HepG2 (cell line): ENCODE measurements around the gene TMEM121. TPM values are rescaled to one million over a fixed set of nuclear protein-coding genes. Genes with fewer than 3 reads are reported as not detected.

Experiments
- ATAC-seq: fragments of 200-7000 bp; cut with Tn5 transposase; 3 replicates; pipeline ENCODE4 v1.9.1; 2020; ENCODE audit warnings: mild to moderate bottlenecking, moderate library complexity
- BruUV-seq: library from RNA; stranded (reverse); fragments of 400-500 nt; replicated peaks from 2 replicates; lab custom pipeline; 2021; lab: Mats Ljungman, UMichigan
- CTCF ChIA-PET: fragments of 300-600 bp; formaldehyde crosslinking; extraction: SDS; loops from one replicate; lab custom pipeline; 2021; ENCODE audit warnings: low total read pairs, inconsistent platforms, low intra/inter-chr PET ratio; lab: Yijun Ruan, JAX
- POLR2A ChIA-PET: fragments of 350-600 bp; sonication (Branson Sonifier 250); formaldehyde crosslinking; loops from one replicate; lab custom pipeline; 2020; ENCODE audit warnings: antibody characterized with exemption, inconsistent platforms; lab: Yijun Ruan, JAX
- DNase-seq: peaks from one replicate; pipeline ENCODE4 v3.0.0-alpha.2; 2015; ENCODE audit warnings: low spot score
- FAIRE-seq: peaks from 3 replicates; lab custom pipeline; 2011; peaks lifted over from hg19 to GRCh38; lab: Jason Lieb, UNC
- H2AFZ ChIP-seq: one replicate; pipeline ENCODE4 v1.6.1; 2011; ENCODE audit warnings: low read length, inconsistent platforms
- H3K27ac ChIP-seq: fragments of 300-600 bp; 3 replicates; pipeline ENCODE4 v1.8.0; 2011; ENCODE audit warnings: mixed run types, mild to moderate bottlenecking, mixed read lengths, low read length, inconsistent platforms; ENCODE audit not compliant: insufficient read depth; ENCODE audit errors: extremely low read length
- H3K27me3 ChIP-seq, 2 experiments: fragments of 200-600 bp in 1 of 2; 2 replicates in 1 of 2; 3 replicates in 1 of 2; pipeline versions ENCODE4 v1.6.0 to v1.8.0; 2011; ENCODE audit warnings: low read length in 2 of 2, mild to moderate bottlenecking in 2 of 2, moderate library complexity in 2 of 2, inconsistent platforms in 1 of 2; ENCODE audit not compliant: insufficient read depth in 2 of 2, control insufficient read depth in 1 of 2
- H3K36me3 ChIP-seq, 2 experiments: fragments of 200-600 bp in 1 of 2; replicated peaks in 1 of 2; 2 replicates in 1 of 2; 3 replicates in 1 of 2; pipeline versions ENCODE4 v1.5.1 to v1.8.0; 2011; ENCODE audit warnings: low read length in 2 of 2, inconsistent platforms in 1 of 2; ENCODE audit not compliant: insufficient read depth in 2 of 2, control insufficient read depth in 1 of 2
- H3K4me1 ChIP-seq: 2 replicates; pipeline ENCODE4 v1.5.1; 2012; ENCODE audit warnings: low read length, inconsistent platforms; ENCODE audit not compliant: insufficient read depth
- H3K4me2 ChIP-seq: 2 replicates; pipeline ENCODE4 v1.6.0; 2011; ENCODE audit warnings: low read depth, low read length, inconsistent platforms
- H3K4me3 ChIP-seq, 3 experiments: fragments of 200-600 bp in 1 of 3; sonication (generic), shearing (Covaris generic) in 1 of 3; replicated peaks in 1 of 3; 2 replicates each; pipeline ENCODE4 v1.5.1; 2011 to 2016; ENCODE audit warnings: low read length in 3 of 3, inconsistent platforms in 2 of 3, low read depth in 2 of 3, mild to moderate bottlenecking in 2 of 3, control low read depth in 1 of 3, mixed read lengths in 1 of 3; ENCODE audit not compliant: insufficient read depth in 1 of 3
- H3K79me2 ChIP-seq: one replicate; pipeline ENCODE4 v1.6.1; 2011; ENCODE audit warnings: low read length, inconsistent platforms; ENCODE audit not compliant: insufficient read depth
- H3K9ac ChIP-seq: 2 replicates; pipeline ENCODE4 v1.6.0; 2011; ENCODE audit warnings: mild to moderate bottlenecking, low read depth, low read length, inconsistent platforms; ENCODE audit not compliant: insufficient read depth
- H3K9me3 ChIP-seq: 2 replicates; pipeline ENCODE4 v1.5.1; 2012; ENCODE audit warnings: mild to moderate bottlenecking, low read length
- H4K20me1 ChIP-seq: 2 replicates; pipeline ENCODE4 v1.6.0; 2011; ENCODE audit warnings: inconsistent platforms, mild to moderate bottlenecking, low read length, moderate library complexity; ENCODE audit not compliant: insufficient read depth
- EZH2 ChIP-seq: conservative IDR thresholded peaks from 2 replicates; pipeline ENCODE4 v1.6.1; 2012; ENCODE audit warnings: mild to moderate bottlenecking, low read depth, low read length, moderate library complexity
- ISX ChIP-seq: sonication (generic); formaldehyde crosslinking; conservative IDR thresholded peaks from 2 replicates; pipeline ENCODE4 v1.5.0; 2020; ENCODE audit warnings: missing genetic modification reagents
- MXD1 ChIP-seq: sonication (generic); formaldehyde crosslinking; IDR thresholded peaks from 2 replicates; pipeline ENCODE4 v1.4.0; 2020; ENCODE audit warnings: mild to moderate bottlenecking, missing genetic modification reagents
- NR2F1 ChIP-seq, 2 experiments: fragments of 450-650 bp in 1 of 2; formaldehyde crosslinking in 1 of 2; IDR thresholded peaks; 2 replicates each; pipeline versions ENCODE4 v1.5.0 to v1.6.1; 2016 to 2020; ENCODE audit warnings: mild to moderate bottlenecking in 1 of 2, missing compliant biosample characterization in 1 of 2, missing genetic modification reagents in 1 of 2, moderate library complexity in 1 of 2
- POGZ ChIP-seq: sonication (generic); formaldehyde crosslinking; IDR thresholded peaks from 2 replicates; pipeline ENCODE4 v1.4.0; 2020; ENCODE audit warnings: mild to moderate bottlenecking, missing genetic modification reagents
- RELA ChIP-seq: sonication (generic); formaldehyde crosslinking; IDR thresholded peaks from 2 replicates; pipeline ENCODE4 v1.4.0; 2020; ENCODE audit warnings: missing genetic modification reagents
- RFXAP ChIP-seq: sonication (generic); formaldehyde crosslinking; IDR thresholded peaks from 2 replicates; pipeline ENCODE4 v1.4.0; 2020; ENCODE audit warnings: missing genetic modification reagents, borderline replicate concordance
- RNF2 ChIP-seq: fragments of 450-650 bp; conservative IDR thresholded peaks from 2 replicates; pipeline ENCODE4 v1.6.1; 2016; ENCODE audit warnings: low read depth
- SIN3B ChIP-seq: fragments of 150-350 bp; IDR thresholded peaks from 2 replicates; pipeline ENCODE4 v1.6.1; 2014; ENCODE audit warnings: low read length
- SMAD1 ChIP-seq: sonication (generic); formaldehyde crosslinking; IDR thresholded peaks from 2 replicates; pipeline ENCODE4 v1.4.0; 2020; ENCODE audit warnings: missing genetic modification reagents, low read depth, mild to moderate bottlenecking, borderline replicate concordance
- STAG1 ChIP-seq: sonication (generic); formaldehyde crosslinking; IDR thresholded peaks from 2 replicates; pipeline ENCODE4 v1.4.0; 2020; ENCODE audit warnings: missing genetic modification reagents
- TFDP1 ChIP-seq: IDR thresholded peaks from 2 replicates; pipeline ENCODE4 v1.6.1; 2016; ENCODE audit warnings: missing compliant biosample characterization, missing genetic modification reagents, borderline replicate concordance
- TSC22D2 ChIP-seq: sonication (generic); formaldehyde crosslinking; IDR thresholded peaks from 2 replicates; pipeline ENCODE4 v1.5.1; 2020; ENCODE audit warnings: missing genetic modification reagents, mild to moderate bottlenecking, borderline replicate concordance
- ZBTB38 ChIP-seq: sonication (generic); formaldehyde crosslinking; IDR thresholded peaks from 2 replicates; pipeline ENCODE4 v1.5.1; 2020; ENCODE audit warnings: mild to moderate bottlenecking, missing genetic modification reagents
- ZNF468 ChIP-seq: sonication (generic); formaldehyde crosslinking; IDR thresholded peaks from 2 replicates; pipeline ENCODE4 v1.8.0; 2022; ENCODE audit warnings: mild to moderate bottlenecking, moderate library complexity, missing genetic modification reagents
- ZNF577 ChIP-seq: sonication (generic); formaldehyde crosslinking; IDR thresholded peaks from 2 replicates; pipeline ENCODE4 v1.4.0; 2020; ENCODE audit warnings: mild to moderate bottlenecking, low read depth, missing genetic modification reagents, borderline replicate concordance
- ZNF784 ChIP-seq: sonication (generic); formaldehyde crosslinking; IDR thresholded peaks from 2 replicates; pipeline ENCODE4 v1.5.1; 2020; ENCODE audit warnings: missing genetic modification reagents, mild to moderate bottlenecking, borderline replicate concordance
- ZNF839 ChIP-seq: sonication (generic); formaldehyde crosslinking; IDR thresholded peaks from 2 replicates; pipeline ENCODE4 v1.4.0; 2020; ENCODE audit warnings: missing genetic modification reagents, mild to moderate bottlenecking, borderline replicate concordance
- WGBS: methylation state at CpG from one replicate; pipeline ENCODE4 v1.1.6; 2017; ENCODE audit warnings: low lambda C conversion rate; 5-methylcytosine and 5-hydroxymethylcytosine counted together
- in situ Hi-C: cut with HindIII; loops from 2 replicates; pipeline ENCODE4 v1.10.0; 2017; ENCODE audit warnings: low pct_unique_long_range_greater_than_20kb; ENCODE audit not compliant: extremely low pct_ligation_motif_present
- intact Hi-C: fragments of 100-400 bp; cut with micrococcal nuclease; formaldehyde crosslinking; loops from one replicate; pipeline ENCODE4 v1.10.0; 2022; ENCODE audit not compliant: unreplicated experiment
- polyA plus RNA-seq, 8 experiments: library from polyadenylated mRNA; depleted of rRNA in 3 of 8; stranded (reverse) in 7 of 8; unstranded in 1 of 8; fragments of >200 nt; fragmentation: Illumina TruSeq in 4 of 8; extraction: Trizol in 4 of 8; gene quantifications; 2 replicates each; pipeline versions ENCODE4 v1.2.1 to v1.2.3, GENCODE V29; 2011 to 2016; ENCODE audit warnings: low read depth in 4 of 8, missing spikeins in 1 of 8, mixed read lengths in 1 of 8; ENCODE audit not compliant: insufficient read depth in 1 of 8
- total RNA-seq, 5 experiments: library from RNA; depleted of rRNA; stranded (reverse); fragments of >200 nt; fragmentation: Illumina TruSeq; extraction: Trizol; gene quantifications; 2 replicates each; pipeline ENCODE4 v1.2.3, GENCODE V29; 2016; ENCODE audit warnings: low read depth in 1 of 5
- TF ChIP-seq, protein P1 (sequence below): sonication (generic); formaldehyde crosslinking; IDR thresholded peaks from 2 replicates; pipeline ENCODE4 v1.4.0; 2020; ENCODE audit warnings: missing genetic modification reagents
- TF ChIP-seq, protein P2 (sequence below): IDR thresholded peaks from 2 replicates; pipeline ENCODE4 v1.6.1; 2016; ENCODE audit warnings: mild to moderate bottlenecking, missing biosample characterization, missing genetic modification reagents

Gene TMEM121
- total and polyA plus RNA-seq, 2 of the 13 experiments (the other 11 are each of a cell fraction or from before 2014, with no cell fraction given): 6.6 to 19.0 TPM

GRCh38 chr14:105481886-105482457 lies 44.4 kb upstream of the TMEM121 start:
- peak overlapping the region; percentile 99 for H3K9ac ChIP-seq
- peak overlapping the region; percentile 32 for H3K27ac ChIP-seq
- no peaks in the 10 kb centered on the region for H3K9me3 ChIP-seq
- peaks cover 65% of the 10 kb centered on the region for H3K4me1 ChIP-seq
- H3K36me3 ChIP-seq: no peaks in the 10 kb centered on the region
- CTCF ChIA-PET: interaction anchor here (1.3 to 2.5 kb wide), 3 partner anchors 8 to 45 kb away, joined by 4 to 15 read pairs (median 7); partner anchors contain the start of genes TEDC1 and TMEM121
- H3K4me3 ChIP-seq: peak overlapping the region in 2 of 3 experiments; percentile 61 to 82; a peak in 3 of 6 replicates
- H3K79me2 ChIP-seq: no peaks in the 10 kb centered on the region
- peak; percentile 41 for ATAC-seq
- WGBS: 0% methylated on average over 7 of the region's 18 CpGs
- peak; percentile 93 for DNase-seq
- peak; percentile 70 for FAIRE-seq
- peak overlapping the region; percentile 100 for H3K4me2 ChIP-seq
- no peak overlapping the region for H2AFZ ChIP-seq
- no peaks in the 10 kb centered on the region for H4K20me1 ChIP-seq
- no TSS peak for BruUV-seq
- peaks cover 2 to 32% of the 10 kb centered on the region in 2 experiments; a peak in 4 of 5 replicates for H3K27me3 ChIP-seq
- POLR2A ChIA-PET: interaction anchor here (1.4 to 2.4 kb wide), 3 partner anchors 8 to 46 kb away, joined by 4 to 10 read pairs (median 8); no protein-coding TSS in a partner anchor
- intact Hi-C loops (loop anchor here (2.0 kb wide), 1 partner anchor 47 kb away; no protein-coding TSS in a partner anchor), in situ Hi-C loops (no loop called here)
- TF ChIP-seq ZNF784 (CRISPR knock-in tag) (no peak), ZNF839 (no peak), ZNF577 (CRISPR knock-in tag) (no peak), RNF2 (no peak), STAG1 (peak; percentile 20; the same call in 1 of the 2 replicates), SIN3B (no peak), NR2F1 (CRISPR knock-in tag; IDR thresholded peaks at IDR 0.05) (peak in 1 of 2 experiments; percentile 29; a peak in 1 of 4 replicates), POGZ (CRISPR knock-in tag) (no peak), TFDP1 (no peak), MXD1 (CRISPR knock-in tag) (no peak), TSC22D2 (CRISPR knock-in tag) (no peak), ZNF468 (no peak), RELA (CRISPR knock-in tag) (no peak), RFXAP (CRISPR knock-in tag) (no peak), EZH2 (no peak), ZBTB38 (CRISPR knock-in tag) (no peak), ISX (CRISPR knock-in tag) (no peak), SMAD1 (no peak)
- TF ChIP-seq, protein P1, sequence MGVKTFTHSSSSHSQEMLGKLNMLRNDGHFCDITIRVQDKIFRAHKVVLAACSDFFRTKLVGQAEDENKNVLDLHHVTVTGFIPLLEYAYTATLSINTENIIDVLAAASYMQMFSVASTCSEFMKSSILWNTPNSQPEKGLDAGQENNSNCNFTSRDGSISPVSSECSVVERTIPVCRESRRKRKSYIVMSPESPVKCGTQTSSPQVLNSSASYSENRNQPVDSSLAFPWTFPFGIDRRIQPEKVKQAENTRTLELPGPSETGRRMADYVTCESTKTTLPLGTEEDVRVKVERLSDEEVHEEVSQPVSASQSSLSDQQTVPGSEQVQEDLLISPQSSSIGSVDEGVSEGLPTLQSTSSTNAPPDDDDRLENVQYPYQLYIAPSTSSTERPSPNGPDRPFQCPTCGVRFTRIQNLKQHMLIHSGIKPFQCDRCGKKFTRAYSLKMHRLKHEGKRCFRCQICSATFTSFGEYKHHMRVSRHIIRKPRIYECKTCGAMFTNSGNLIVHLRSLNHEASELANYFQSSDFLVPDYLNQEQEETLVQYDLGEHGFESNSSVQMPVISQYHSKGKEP (CRISPR knock-in tag): no peak
- TF ChIP-seq, protein P2, sequence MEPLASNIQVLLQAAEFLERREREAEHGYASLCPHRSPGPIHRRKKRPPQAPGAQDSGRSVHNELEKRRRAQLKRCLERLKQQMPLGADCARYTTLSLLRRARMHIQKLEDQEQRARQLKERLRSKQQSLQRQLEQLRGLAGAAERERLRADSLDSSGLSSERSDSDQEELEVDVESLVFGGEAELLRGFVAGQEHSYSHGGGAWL (CRISPR knock-in tag): no peak
